AG10803 (cell line): ENCODE measurements around the gene ISYNA1.
A peak's percentile ranks its signal among the peaks of the same experiment; 100 is the strongest.

Source experiments
- DNase-seq: peaks from one replicate; pipeline ENCODE4 v3.0.0; 2010; ENCODE audit warnings: low read depth
- H3K4me3 ChIP-seq: 2 replicates; pipeline ENCODE4 v1.5.1; 2011; ENCODE audit warnings: mild to moderate bottlenecking, low read length, control low read depth
- TF ChIP-seq, protein P1 (sequence below): conservative IDR thresholded peaks from 2 replicates; pipeline ENCODE4 v1.5.1; 2011; ENCODE audit warnings: mild to moderate bottlenecking, low read length, control low read depth, inconsistent platforms

ISYNA1 gene

DNA sequence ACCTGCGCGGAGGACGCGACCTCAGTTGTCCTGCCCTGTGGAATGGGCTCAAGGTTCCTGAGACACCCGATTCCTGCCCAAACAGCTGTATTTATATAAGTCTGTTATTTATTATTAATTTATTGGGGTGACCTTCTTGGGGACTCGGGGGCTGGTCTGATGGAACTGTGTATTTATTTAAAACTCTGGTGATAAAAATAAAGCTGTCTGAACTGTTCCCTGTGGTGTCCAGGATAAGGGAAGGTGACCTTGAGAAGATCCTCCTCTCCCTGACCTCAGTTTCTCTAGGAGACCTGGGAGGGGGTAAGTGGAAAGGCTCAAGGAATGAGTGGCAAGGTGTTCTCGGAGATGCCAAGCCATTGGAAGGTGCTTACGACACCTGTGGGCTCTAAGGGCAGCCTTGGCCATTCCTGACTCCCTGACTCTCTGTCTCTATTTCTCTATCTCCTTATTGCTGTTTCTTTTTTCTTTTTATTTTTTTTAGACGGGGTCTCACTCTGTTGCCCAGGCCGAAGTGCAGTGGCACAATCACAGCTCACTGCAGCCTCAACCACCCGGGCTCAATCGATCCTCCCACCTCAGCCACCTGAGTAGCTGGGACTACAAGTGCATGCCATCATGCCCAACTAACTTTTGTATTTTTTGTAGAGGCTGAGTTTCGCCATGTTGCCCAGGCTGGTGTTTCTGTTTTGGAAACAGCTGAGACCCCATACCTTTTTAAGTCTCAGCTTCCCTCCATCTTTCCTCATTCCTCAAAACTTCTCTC lies 48.8 kb downstream of the ISYNA1 start:
- no peak for DNase-seq
- TF ChIP-seq, protein P1, sequence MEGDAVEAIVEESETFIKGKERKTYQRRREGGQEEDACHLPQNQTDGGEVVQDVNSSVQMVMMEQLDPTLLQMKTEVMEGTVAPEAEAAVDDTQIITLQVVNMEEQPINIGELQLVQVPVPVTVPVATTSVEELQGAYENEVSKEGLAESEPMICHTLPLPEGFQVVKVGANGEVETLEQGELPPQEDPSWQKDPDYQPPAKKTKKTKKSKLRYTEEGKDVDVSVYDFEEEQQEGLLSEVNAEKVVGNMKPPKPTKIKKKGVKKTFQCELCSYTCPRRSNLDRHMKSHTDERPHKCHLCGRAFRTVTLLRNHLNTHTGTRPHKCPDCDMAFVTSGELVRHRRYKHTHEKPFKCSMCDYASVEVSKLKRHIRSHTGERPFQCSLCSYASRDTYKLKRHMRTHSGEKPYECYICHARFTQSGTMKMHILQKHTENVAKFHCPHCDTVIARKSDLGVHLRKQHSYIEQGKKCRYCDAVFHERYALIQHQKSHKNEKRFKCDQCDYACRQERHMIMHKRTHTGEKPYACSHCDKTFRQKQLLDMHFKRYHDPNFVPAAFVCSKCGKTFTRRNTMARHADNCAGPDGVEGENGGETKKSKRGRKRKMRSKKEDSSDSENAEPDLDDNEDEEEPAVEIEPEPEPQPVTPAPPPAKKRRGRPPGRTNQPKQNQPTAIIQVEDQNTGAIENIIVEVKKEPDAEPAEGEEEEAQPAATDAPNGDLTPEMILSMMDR = no peak
- peak overlapping the region; percentile 91 for H3K4me3 ChIP-seq

GRCh38 chr19:18388100-18388959 lies 49.6 kb downstream of the ISYNA1 start:
- TF ChIP-seq, protein P1 = peak; percentile 64
- peak; percentile 48 for DNase-seq
- H3K4me3 ChIP-seq = peak overlapping the region; percentile 91

GRCh38 chr19:18386543-18387271 lies 51.2 kb downstream of the ISYNA1 start:
- TF ChIP-seq, protein P1 = no peak
- DNase-seq = peak; percentile 91
- H3K4me3 ChIP-seq = peak overlapping the region; percentile 91

- TF ChIP-seq, protein P1 = peak; percentile 68
- peak within 1 kb of the TSS; percentile 91 for H3K4me3 ChIP-seq
- DNase-seq = peak; percentile 94
Measured at GRCh38 chr19:18385675-18386542, 52.0 kb downstream of the ISYNA1 start, which contains the start of gene GDF15. Gene GDF15 (plus strand): TSS chr19:18386158. CDS start chr19:18386190, 32 bp downstream.

DNA sequence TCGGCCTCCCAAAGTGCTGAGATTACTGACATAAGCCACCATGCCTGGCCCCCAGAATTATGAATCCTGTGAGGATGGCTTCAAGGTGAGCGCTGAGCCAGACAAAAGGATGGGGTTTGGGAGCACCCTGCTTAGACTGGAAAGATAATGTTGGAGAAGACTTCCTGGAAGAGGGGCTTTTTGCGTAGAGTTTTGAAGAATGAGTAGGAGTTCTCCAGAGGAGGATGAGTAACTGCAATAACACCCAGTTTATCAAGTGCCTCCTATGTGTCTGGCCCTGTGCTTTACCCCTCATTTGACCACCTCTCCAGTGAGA lies 52.6 kb downstream of the ISYNA1 start:
- TF ChIP-seq, protein P1 = no peak
- DNase-seq = no peak
- H3K4me3 ChIP-seq = no peak overlapping the region

DNA sequence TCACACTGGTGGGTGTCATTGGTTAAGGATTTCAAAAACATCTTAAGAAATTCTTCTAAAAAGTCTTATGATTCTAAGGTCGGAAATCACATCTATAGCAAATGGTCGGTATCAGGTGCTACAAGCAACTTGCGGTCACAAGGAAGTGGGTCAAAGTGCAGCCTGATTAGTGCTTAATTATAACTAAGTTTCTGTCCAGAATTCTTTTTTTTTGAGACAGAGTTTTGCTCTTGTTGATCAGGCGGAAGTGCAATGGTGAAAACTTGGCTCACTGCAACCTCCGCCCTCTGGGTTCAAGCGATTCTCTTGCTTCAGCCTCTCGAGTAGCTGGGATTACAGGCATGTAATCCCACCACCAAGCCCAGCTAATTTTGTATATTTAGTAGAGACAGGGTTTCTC lies 53.2 kb downstream of the ISYNA1 start:
- TF ChIP-seq, protein P1 = no peak
- no peak overlapping the region for H3K4me3 ChIP-seq
- DNase-seq = no peak
